GM19438 (cell line): ENCODE data around the gene CD28.

Experiments used
- ATAC-seq: cut with Tn5 transposase; IDR thresholded peaks from one replicate; pipeline ENCODE4 v1.9.1; 2021; ENCODE audit warnings: low read depth; ENCODE audit not compliant: unreplicated experiment

Gene CD28

GRCh38 chr2:203706403-203706802, at the start of gene CD28:
Gene CD28, plus strand, starts transcription at chr2:203706639. Its CDS starts 58 bp downstream, at chr2:203706697.
- ATAC-seq = peak; percentile 100

- ATAC-seq = peak; percentile 79
These were observed 46.9 kb upstream of the CD28 start for GRCh38 chr2:203659331-203660049.

- no peak for ATAC-seq
These were observed 46.0 kb upstream of the CD28 start for GRCh38 chr2:203660465-203660864.

- no peak for ATAC-seq
These were observed 45.0 kb upstream of the CD28 start for GRCh38 chr2:203661279-203661908.

- no peak for ATAC-seq
These were observed 44.0 kb upstream of the CD28 start for GRCh38 chr2:203662487-203662886.

GRCh38 chr2:203662951-203663350, 43.5 kb upstream of the CD28 start:
- no peak for ATAC-seq

GRCh38 chr2:203664029-203664755, 42.2 kb upstream of the CD28 start:
- ATAC-seq = no peak

- ATAC-seq = no peak
These were observed 38.6 kb upstream of the CD28 start for GRCh38 chr2:203667838-203668237.

- ATAC-seq = no peak
These were observed 36.6 kb upstream of the CD28 start for GRCh38 chr2:203669820-203670219.

- ATAC-seq = no peak
These were observed 35.5 kb upstream of the CD28 start for GRCh38 chr2:203670939-203671338.

GRCh38 chr2:203671876-203672275, 34.6 kb upstream of the CD28 start:
- ATAC-seq = no peak

- ATAC-seq = no peak
These were observed 33.6 kb upstream of the CD28 start for GRCh38 chr2:203672856-203673255.

GRCh38 chr2:203673933-203674332, 32.5 kb upstream of the CD28 start:
- ATAC-seq = peak; percentile 99

- no peak for ATAC-seq
These were observed 31.4 kb upstream of the CD28 start for GRCh38 chr2:203675086-203675485.

- no peak for ATAC-seq
These were observed 27.5 kb upstream of the CD28 start for GRCh38 chr2:203678971-203679370.

GRCh38 chr2:203679401-203679800, 27.0 kb upstream of the CD28 start:
- ATAC-seq = no peak

- no peak for ATAC-seq
These were observed 24.5 kb upstream of the CD28 start for GRCh38 chr2:203681978-203682377.

GRCh38 chr2:203682688-203683130, 23.7 kb upstream of the CD28 start:
- no peak for ATAC-seq

- no peak for ATAC-seq
These were observed 23.0 kb upstream of the CD28 start for GRCh38 chr2:203683421-203683820.

- ATAC-seq = peak; percentile 62
These were observed 22.4 kb upstream of the CD28 start for GRCh38 chr2:203683932-203684556.

- no peak for ATAC-seq
These were observed 21.3 kb upstream of the CD28 start for GRCh38 chr2:203685081-203685621.
